ENCODE data around the gene TRMT1L.
A peak's percentile ranks its signal among the peaks of the same experiment; 100 is the strongest.
"Not testable (repeated sequence)": the region's sequence is repeated elsewhere in the genome, so short reads cannot be mapped to it uniquely, and the experiment has no call there.

TRMT1L gene

GRCh38 chr1:185156854-185157598, at the start of gene TRMT1L, which contains the start of gene SWT1:
TRMT1L (minus strand) TSS chr1:185156953; CDS start chr1:185156712, 241 bp downstream.
SWT1 (plus strand) TSS chr1:185157167; CDS start chr1:185160842, 3,675 bp downstream.
- peak; percentile 98 to 99 for DNase-seq (ENCODE audit: low read depth in 2 of 2)

- DNase-seq (ENCODE audit: low read depth in 2 of 2), result no peak
These were observed 44.1 kb upstream of the TRMT1L start for GRCh38 chr1:185200889-185201288.

GRCh38 chr1:185198712-185199111, 42.0 kb upstream of the TRMT1L start:
- not testable (repeated sequence) for DNase-seq (ENCODE audit: low read depth in 2 of 2)

GRCh38 chr1:185193756-185194155, 37.0 kb upstream of the TRMT1L start:
- no peak for DNase-seq (ENCODE audit: low read depth in 2 of 2)

- peak; percentile 22 to 36 for DNase-seq (ENCODE audit: low read depth in 2 of 2)
These were observed 13.6 kb upstream of the TRMT1L start for GRCh38 chr1:185170291-185170848.

GRCh38 chr1:185166106-185166505, 9.4 kb upstream of the TRMT1L start:
- no peak for DNase-seq (ENCODE audit: low read depth in 2 of 2)

- no peak for DNase-seq (ENCODE audit: low read depth in 2 of 2)
These were observed 5.7 kb upstream of the TRMT1L start for GRCh38 chr1:185162491-185162890.

- no peak for DNase-seq (ENCODE audit: low read depth in 2 of 2)
These were observed 3.2 kb upstream of the TRMT1L start for GRCh38 chr1:185159966-185160365.

GRCh38 chr1:185158800-185159199, 2.0 kb upstream of the TRMT1L start:
- DNase-seq (ENCODE audit: low read depth in 2 of 2), result no peak

- no peak for DNase-seq (ENCODE audit: low read depth in 2 of 2)
These were observed 1.1 kb upstream of the TRMT1L start for GRCh38 chr1:185157599-185158412.

- no peak for DNase-seq (ENCODE audit: low read depth in 2 of 2)
These were observed 382 bp downstream of the TRMT1L start for GRCh38 chr1:185156288-185156853.

GRCh38 chr1:185155600-185156287, 1.0 kb downstream of the TRMT1L start:
- DNase-seq (ENCODE audit: low read depth in 2 of 2), result no peak

GRCh38 chr1:185154912-185155513, 1.7 kb downstream of the TRMT1L start:
- no peak for DNase-seq (ENCODE audit: low read depth in 2 of 2)

- peak in 1 of 2 experiments; percentile 20 for DNase-seq (ENCODE audit: low read depth in 2 of 2)
These were observed 4.5 kb downstream of the TRMT1L start for GRCh38 chr1:185152187-185152767.

- DNase-seq (ENCODE audit: low read depth in 2 of 2), result no peak
These were observed 5.5 kb downstream of the TRMT1L start for GRCh38 chr1:185151215-185151614.

GRCh38 chr1:185144233-185144632, 12.5 kb downstream of the TRMT1L start:
- DNase-seq (ENCODE audit: low read depth in 2 of 2), result peak in 1 of 2 experiments; percentile 32

- no peak for DNase-seq (ENCODE audit: low read depth in 2 of 2)
These were observed 17.5 kb downstream of the TRMT1L start for GRCh38 chr1:185139246-185139645.

- DNase-seq (ENCODE audit: low read depth in 2 of 2), result no peak
These were observed 18.7 kb downstream of the TRMT1L start for GRCh38 chr1:185137896-185138545.

GRCh38 chr1:185132534-185132933, 24.2 kb downstream of the TRMT1L start:
- DNase-seq (ENCODE audit: low read depth in 2 of 2), result no peak

GRCh38 chr1:185129708-185130107, 27.0 kb downstream of the TRMT1L start:
- DNase-seq (ENCODE audit: low read depth in 2 of 2), result no peak

Data from fibroblast of skin of left quadriceps (primary cell).